ENCODE measurements around the gene MSRB1.

GRCh38 chr16:1963806-1964505, 21.0 kb upstream of the MSRB1 start:
- TF ChIP-seq RAD21 (conservative IDR thresholded peaks at IDR 0.05) = peak; percentile 27
- TF ChIP-seq CTCF (IDR thresholded peaks at IDR 0.05; ENCODE audit: poor library complexity, severe bottlenecking) = peak; percentile 61
- no peak for TF ChIP-seq TAF1 (IDR thresholded peaks at IDR 0.05; ENCODE audit: low read depth)
- no peak for TF ChIP-seq REST (IDR thresholded peaks at IDR 0.05; ENCODE audit: borderline replicate concordance)
- no peak for TF ChIP-seq EZH2 (IDR thresholded peaks at IDR 0.05; ENCODE audit: borderline replicate concordance, insufficient read depth, low read length, poor library complexity, severe bottlenecking)
- TF ChIP-seq EP300 (conservative IDR thresholded peaks at IDR 0.05; ENCODE audit: poor library complexity, severe bottlenecking) = no peak

Data from neural cell (in vitro differentiated cells).